Putamen (tissue), 1 donor: Measurements from ENCODE around the gene NDC1.
"Not testable (repeated sequence)": the region's sequence is repeated elsewhere in the genome, so short reads cannot be mapped to it uniquely, and the experiment has no call there.

Experiments
- DNase-seq: peaks from one replicate; pipeline ENCODE4 v3.0.0-alpha.2; 2016; ENCODE audit warnings: low spot score

The NDC1 gene

GRCh38 chr1:53825306-53825705 lies 12.8 kb downstream of the NDC1 start:
- DNase-seq = no peak

GRCh38 chr1:53822931-53823330 lies 15.2 kb downstream of the NDC1 start:
- no peak for DNase-seq

GRCh38 chr1:53821380-53821779 lies 16.7 kb downstream of the NDC1 start:
- no peak for DNase-seq

GRCh38 chr1:53819387-53819786 lies 18.7 kb downstream of the NDC1 start:
- DNase-seq = no peak

GRCh38 chr1:53816584-53816983 lies 21.5 kb downstream of the NDC1 start:
- not testable (repeated sequence) for DNase-seq

- not testable (repeated sequence) for DNase-seq
Observed at GRCh38 chr1:53815484-53815883, 22.6 kb downstream of the NDC1 start.

- no peak for DNase-seq
Observed at GRCh38 chr1:53811414-53811851, 26.7 kb downstream of the NDC1 start.

GRCh38 chr1:53810497-53810896 lies 27.6 kb downstream of the NDC1 start:
- DNase-seq = no peak

- DNase-seq = no peak
Observed at GRCh38 chr1:53810007-53810406, 28.1 kb downstream of the NDC1 start.

GRCh38 chr1:53807916-53808315 lies 30.2 kb downstream of the NDC1 start:
- no peak for DNase-seq

- no peak for DNase-seq
Observed at GRCh38 chr1:53804791-53805505, 33.1 kb downstream of the NDC1 start.

- no peak for DNase-seq
Observed at GRCh38 chr1:53804181-53804580, 33.9 kb downstream of the NDC1 start.

- no peak for DNase-seq
Observed at GRCh38 chr1:53800621-53801020, 37.5 kb downstream of the NDC1 start.

- no peak for DNase-seq
Observed at GRCh38 chr1:53799141-53799540, 39.0 kb downstream of the NDC1 start.

- no peak for DNase-seq
Observed at GRCh38 chr1:53792806-53793205, 45.3 kb downstream of the NDC1 start.

- no peak for DNase-seq
Observed at GRCh38 chr1:53787655-53788054, 50.4 kb downstream of the NDC1 start.

GRCh38 chr1:53783056-53783455 lies 55.0 kb downstream of the NDC1 start:
- DNase-seq = no peak

GRCh38 chr1:53781654-53782053 lies 56.4 kb downstream of the NDC1 start:
- DNase-seq = no peak

GRCh38 chr1:53777272-53777671 lies 60.8 kb downstream of the NDC1 start:
- no peak for DNase-seq

- no peak for DNase-seq
Observed at GRCh38 chr1:53771648-53772047, 66.4 kb downstream of the NDC1 start.

- DNase-seq = no peak
Observed at GRCh38 chr1:53769780-53770179, 68.3 kb downstream of the NDC1 start.

GRCh38 chr1:53769184-53769583 lies 68.9 kb downstream of the NDC1 start:
- DNase-seq = no peak

GRCh38 chr1:53766831-53767405 lies 71.2 kb downstream of the NDC1 start:
- no peak for DNase-seq

GRCh38 chr1:53766194-53766742 lies 71.8 kb downstream of the NDC1 start:
- DNase-seq = no peak
